ENCODE measurements around the gene RAB39A.
"Not testable (repeated sequence)": the region's sequence is repeated elsewhere in the genome, so short reads cannot be mapped to it uniquely, and the experiment has no call there.

DNA sequence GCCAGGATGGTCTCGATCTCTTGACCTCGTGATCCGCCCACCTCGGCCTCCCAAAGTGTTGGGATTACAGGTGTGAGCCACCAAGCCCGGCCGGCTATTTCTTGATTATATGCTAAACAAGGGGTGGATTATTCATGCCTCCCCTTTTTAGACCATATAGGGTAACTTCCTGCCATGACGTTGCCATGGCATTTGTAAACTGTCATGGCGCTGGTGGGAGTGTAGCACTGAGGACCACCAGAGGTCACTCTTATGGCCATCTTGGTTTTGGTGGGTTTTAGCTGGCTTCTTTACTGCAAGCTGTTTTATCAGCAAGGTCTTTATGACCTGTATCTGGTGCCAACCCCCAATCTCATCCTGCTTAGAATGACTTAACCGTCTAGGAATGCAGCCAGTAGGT lies 46.8 kb upstream of the RAB39A start:
- TF ChIP-seq, protein P1, sequence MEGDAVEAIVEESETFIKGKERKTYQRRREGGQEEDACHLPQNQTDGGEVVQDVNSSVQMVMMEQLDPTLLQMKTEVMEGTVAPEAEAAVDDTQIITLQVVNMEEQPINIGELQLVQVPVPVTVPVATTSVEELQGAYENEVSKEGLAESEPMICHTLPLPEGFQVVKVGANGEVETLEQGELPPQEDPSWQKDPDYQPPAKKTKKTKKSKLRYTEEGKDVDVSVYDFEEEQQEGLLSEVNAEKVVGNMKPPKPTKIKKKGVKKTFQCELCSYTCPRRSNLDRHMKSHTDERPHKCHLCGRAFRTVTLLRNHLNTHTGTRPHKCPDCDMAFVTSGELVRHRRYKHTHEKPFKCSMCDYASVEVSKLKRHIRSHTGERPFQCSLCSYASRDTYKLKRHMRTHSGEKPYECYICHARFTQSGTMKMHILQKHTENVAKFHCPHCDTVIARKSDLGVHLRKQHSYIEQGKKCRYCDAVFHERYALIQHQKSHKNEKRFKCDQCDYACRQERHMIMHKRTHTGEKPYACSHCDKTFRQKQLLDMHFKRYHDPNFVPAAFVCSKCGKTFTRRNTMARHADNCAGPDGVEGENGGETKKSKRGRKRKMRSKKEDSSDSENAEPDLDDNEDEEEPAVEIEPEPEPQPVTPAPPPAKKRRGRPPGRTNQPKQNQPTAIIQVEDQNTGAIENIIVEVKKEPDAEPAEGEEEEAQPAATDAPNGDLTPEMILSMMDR (IDR thresholded peaks at IDR 0.05): not testable (repeated sequence)
- not testable (repeated sequence) for TF ChIP-seq POLR2AphosphoS5 (IDR thresholded peaks at IDR 0.05)
